GM19043 (cell line): ENCODE measurements around the gene ZNF428.
"Not testable (repeated sequence)": the region's sequence is repeated elsewhere in the genome, so short reads cannot be mapped to it uniquely, and the experiment has no call there.

Experiments
- ATAC-seq: cut with Tn5 transposase; IDR thresholded peaks from one replicate; pipeline ENCODE4 v1.9.1; 2021; ENCODE audit warnings: low read depth; ENCODE audit not compliant: unreplicated experiment

ZNF428 gene

DNA sequence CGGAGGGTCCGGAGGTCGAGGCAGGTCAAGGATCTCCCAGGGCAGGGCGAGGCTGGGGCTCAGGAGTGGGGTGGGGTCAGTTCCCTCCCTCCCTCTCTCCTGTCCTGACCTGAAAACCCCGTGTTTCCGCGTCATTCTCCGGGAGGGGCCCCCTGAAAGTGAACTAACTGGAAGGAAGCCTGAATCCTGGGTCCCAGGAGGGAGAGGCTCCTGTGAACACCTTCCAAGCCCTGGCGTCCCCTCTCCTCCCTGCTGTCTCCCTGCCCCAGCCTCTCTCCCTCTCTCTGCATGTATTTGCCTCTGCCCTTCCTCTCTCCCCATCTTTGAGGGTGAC is 21.0 kb upstream of the ZNF428 start:
- ATAC-seq, result no peak

DNA sequence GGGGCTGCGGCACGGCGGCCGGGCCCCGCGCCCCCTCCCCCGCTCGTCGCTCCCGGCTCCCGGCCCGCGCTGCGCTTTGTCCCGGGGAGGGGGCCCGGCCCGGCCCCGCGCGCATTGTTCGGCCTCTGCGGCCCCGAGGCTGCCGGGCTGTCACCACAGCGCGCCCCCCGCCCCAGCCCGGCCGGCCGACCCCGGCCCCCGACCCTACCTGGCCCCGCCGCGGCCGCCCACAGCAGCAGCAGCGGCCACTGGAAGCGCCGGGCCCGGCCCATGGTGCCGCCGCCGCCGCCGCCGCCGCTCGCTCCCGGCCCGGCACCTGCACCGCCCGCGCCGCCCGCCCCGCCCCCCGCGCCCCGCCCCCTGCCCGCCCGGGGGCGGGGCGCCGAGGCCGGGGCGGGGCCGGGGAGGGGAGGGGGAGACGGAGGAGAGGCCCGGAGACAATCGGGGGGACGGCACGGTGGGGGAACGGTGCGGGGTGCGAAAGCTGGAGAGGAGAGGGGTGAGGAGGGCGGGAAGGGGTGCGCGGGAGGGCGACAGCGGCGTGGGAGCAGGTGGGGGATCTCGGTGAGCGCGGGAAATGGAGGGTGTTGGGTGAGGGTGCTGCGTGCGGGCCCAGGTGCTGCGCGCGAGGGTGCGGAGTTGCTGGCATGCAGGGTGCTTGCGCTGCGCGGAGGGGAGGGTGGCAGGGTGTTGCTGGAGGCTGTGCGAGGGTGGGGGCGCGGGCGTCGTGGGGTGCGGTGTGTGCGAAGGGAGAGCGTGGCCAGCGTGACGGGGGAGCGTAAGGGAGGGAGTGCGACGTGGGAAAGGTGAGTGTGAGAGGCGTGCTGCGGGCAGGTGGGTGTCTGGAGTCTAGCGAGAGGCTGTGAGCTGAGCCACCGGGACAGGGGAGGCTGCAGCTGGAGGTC is 20.3 kb upstream of the ZNF428 start, which contains the start of gene CADM4:
TSS of gene CADM4 (minus strand) at position 332 of the 905 bp plus-strand sequence. CDS start at position 272, 60 bp downstream.
- no peak for ATAC-seq

DNA sequence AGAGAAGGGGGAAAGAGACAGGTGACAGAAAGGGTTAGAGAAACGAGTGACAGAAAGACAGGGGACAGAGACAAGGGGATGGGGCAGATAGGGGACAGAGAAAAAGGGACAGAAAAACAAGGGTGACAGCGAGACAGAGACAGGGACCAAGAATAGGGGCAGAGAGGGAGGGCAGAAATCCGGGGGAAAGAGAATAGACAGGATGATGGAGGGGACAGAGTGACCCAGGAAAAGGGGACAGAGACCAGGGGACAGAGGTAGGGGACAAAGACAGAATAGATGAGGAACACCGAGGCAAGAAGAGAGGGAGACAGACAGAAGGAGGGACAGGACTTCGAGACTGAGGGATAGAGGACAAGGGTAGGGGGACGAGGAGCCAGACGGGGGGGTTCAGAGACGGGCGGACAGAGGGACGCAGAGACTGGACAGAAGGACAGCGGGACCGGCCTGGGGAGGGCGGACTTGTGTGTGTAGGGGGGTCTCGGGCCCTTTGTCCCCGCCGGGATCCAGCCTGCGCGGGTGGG is 19.6 kb upstream of the ZNF428 start:
- ATAC-seq, result no peak

DNA sequence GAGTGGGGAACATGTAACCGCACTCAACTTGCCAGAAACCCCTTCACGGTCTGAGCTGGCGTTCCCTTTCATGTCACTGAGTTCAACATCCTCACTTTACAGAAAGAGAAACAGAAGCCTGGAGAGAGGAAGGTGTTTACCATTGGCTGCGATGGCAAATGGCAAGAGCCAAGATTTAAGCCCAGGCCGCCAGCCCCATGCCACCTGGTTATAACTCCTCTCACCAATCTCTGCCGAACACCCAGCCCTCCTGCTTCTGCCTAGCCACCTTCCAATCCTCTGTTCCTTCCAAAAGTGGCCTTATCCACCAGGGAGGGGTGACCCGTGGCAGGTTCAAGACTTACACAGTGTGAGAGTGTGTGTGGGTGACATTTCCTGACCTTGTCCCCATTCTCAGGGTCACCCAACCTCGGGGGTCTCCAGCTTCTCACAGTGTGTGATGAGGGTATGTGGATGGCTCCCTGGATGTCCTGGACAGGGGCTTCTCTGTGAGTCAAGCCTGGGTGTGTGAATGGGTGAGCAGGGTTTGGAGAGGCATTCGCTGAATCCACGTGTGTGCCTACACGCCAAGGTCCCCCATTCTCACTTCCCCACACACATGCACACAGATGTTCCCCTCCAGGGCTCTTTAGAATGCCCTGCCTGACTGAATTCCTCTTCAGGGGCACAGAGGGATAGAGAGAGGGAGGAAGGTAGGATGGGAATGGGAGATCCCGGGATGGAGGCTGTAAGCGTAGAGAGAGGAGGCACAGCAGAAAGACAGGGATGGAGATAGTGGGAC is 19.0 kb upstream of the ZNF428 start:
- ATAC-seq, result no peak

DNA sequence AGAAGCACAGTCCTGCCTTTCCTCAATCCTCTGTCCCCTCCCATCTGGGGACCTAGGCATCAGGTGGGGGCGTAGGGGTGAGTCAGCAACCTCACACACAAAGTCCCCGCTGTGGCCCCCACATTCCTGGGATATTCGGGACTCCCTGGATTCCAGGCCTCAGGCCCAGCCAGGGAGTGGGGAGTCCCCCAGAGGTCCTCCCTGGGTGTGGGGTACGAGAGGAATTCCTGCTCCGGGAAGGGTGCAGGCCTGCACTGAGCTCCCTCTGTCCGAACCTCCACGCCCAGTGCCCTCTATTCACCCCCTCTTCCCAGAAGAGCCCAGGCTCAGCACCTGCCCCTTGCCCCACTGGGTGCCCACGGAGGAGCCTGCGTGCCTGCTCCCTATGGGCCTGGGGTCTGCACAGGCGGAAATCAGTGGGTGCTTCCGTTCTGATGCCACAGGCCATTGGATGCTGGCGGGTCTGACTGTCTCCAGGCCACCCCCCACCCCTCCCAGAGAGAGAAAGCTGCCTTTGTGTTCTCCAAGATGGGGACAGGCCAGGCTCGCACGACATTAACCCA is 16.8 kb upstream of the ZNF428 start:
- no peak for ATAC-seq

DNA sequence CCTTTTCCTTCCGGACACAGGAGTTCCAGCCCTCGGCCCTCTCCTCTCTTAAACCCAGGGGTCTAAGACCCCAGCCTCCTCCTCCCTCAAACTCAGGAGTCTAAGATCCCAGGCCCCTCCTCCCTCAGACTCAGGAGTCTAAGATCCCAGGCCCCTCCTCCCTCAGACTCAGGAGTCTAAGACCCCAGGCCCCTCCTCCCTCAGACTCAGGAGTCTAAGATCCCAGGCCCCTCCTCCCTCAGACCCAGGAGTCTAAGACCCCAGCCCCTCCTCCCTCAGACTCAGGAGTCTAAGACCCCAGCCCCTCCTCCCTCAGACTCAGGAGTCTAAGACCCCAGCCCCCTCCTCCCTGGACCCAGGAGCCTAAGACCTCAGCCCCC is 16.1 kb upstream of the ZNF428 start:
- not testable (repeated sequence) for ATAC-seq

DNA sequence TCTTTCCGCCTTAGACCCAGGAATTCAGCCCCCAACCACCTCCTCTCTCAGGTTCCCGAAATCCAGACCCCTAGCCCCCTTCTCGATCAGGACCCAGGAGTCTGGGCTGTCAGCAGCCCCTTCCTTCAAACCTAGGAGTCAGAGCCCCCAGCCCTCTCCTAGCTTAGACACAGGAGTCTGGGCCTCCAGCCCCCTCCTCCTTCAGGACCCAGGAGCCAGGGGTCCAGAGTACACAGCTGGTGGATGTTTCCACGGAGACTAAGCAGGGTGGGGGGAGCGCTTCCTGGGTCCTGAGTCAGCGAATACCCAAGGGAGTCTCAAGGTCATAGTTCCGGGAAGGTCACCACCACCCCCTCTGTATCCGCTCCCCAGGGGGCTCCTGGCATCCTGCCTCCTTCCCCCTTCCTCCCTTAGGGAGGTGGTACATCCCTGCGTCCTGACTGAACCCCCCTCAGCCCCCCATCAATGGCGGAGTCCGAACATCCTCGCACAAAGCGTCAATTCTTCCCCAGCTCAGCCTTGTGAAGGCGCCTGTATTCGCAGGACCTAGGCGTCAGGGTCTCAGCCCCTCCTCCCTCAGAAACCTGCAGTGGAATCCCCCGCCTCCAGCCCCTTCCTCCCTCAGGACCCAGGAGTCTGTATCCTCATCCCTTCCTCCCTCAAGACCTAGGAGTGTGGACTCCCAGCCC is 15.6 kb upstream of the ZNF428 start:
- ATAC-seq, result no peak

DNA sequence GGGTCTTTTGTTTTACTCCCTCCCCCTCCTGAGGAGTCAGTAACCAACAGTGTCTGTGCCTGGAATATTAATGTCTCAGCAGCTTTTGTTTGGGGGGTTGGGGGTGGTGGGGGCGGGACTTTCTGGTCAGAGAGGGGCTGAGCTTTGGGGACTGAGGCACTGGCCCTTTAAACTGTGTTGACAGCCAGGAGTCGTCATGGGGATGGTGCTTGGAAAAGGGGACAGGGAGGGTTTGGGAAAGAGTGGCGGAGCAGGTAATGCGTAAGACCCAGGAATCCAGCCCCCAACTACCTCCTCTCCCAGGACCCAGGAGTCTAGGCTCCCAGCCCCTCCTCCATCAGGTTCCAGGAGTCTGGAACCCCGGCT is 15.1 kb upstream of the ZNF428 start:
- ATAC-seq, result no peak

DNA sequence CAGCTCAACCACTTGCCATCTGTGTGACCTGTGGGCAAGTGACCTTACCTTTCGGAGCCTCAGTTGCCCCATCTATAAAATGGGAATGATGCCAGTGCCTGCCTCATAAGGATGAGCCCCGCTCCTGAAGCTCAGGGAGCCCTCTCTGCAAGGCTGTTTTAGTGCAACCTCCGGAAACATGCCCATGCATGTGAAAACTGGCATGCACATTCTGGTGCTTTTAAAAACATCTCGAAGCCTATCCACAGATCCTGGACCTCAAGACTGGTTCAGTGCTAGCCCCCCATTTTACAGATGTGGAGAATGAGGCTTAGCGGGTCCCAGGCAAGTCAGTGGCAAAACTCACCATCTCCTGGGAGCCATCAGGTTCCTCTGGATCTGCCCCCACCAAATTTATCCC is 14.6 kb upstream of the ZNF428 start:
- ATAC-seq, result no peak

DNA sequence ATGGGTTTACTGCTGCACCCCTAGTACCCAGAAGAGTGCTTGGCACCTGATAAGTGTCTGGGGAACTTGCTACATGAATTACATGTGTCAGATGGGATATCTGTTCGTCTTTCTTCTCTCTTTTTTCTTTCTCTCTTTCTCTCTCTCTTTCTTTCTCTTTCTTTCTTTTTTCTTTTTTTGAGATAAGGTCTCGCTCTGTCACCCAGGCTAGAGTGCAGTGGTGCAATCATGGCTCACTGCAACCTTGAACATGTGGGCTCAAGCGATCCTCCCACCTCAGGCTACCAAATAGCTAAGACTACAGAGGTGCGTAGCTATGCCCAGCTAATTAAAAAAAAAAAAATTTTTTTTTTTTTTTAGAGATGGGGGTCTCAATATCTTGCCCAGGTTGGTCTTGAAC is 14.1 kb upstream of the ZNF428 start:
- no peak for ATAC-seq

DNA sequence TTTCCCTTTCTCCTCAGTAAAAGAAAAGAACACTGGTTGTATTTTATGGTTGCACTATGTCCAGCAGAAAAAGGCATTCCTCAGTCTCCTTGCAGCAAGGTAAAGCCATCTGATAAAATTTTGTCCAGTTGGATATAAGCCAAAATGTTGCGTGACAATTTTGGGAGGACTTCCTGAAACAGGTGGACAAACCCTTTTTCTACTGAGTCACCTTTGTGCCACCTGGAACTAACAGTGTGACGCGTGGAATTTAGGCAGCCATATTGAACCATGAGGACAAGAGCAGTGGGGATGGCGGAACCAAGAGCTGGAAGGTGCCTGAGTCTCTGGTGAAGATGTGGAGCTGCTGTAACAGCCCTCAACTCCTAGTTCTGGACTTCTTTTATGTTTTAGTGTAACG is 12.1 kb upstream of the ZNF428 start:
- ATAC-seq, result no peak

DNA sequence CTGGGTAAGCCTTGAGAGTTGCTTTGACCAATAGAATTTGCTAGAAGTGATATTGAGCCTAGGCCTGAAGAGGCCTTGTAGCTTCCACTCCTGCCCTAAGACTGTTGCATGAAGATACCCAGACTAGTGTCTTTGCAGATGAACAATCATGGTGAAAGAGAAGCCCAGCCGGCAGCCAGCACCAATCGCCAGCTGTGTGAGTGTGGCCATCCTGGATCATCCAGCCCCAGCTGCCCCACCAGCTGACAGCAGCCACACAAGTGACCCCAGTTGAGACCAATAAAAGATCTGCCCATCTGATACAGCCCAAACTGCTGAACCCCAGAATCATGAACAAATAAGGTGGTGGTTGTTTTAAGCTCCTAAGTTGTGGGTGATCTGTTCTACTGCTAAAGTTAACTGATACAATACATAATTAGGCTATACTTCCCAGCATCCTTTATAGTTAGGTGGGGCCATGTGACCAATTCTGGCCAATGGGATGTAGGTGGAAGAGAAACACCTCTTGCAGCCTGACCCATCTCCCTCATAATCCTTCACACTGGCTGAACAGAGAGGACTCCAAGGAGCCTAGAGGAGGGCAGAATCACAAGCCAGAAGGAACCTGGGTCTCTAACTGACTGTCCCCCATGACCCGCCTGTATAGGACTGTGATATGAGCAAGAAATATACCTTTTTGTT is 9.4 kb upstream of the ZNF428 start:
- ATAC-seq, result no peak

DNA sequence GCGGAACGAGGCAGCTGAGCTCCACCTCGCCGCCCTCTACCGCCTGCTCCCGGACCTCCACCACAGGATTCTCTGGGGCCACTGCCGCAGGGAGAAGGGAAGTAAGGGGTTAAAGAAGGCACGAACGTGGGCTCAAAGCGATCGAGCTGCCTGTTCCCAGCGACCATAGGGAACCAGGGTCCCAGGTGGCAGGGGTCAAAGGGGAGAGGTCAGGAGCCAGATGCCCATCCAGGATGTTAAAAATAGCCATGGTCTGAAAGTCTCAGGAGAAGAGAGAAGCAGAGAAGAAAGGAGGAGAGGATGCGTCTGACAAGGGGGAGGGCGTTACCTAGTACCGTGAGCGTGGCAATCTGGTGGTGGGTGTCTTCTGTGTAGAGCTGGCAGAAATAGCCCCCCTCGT is 7.4 kb upstream of the ZNF428 start:
- ATAC-seq, result no peak

DNA sequence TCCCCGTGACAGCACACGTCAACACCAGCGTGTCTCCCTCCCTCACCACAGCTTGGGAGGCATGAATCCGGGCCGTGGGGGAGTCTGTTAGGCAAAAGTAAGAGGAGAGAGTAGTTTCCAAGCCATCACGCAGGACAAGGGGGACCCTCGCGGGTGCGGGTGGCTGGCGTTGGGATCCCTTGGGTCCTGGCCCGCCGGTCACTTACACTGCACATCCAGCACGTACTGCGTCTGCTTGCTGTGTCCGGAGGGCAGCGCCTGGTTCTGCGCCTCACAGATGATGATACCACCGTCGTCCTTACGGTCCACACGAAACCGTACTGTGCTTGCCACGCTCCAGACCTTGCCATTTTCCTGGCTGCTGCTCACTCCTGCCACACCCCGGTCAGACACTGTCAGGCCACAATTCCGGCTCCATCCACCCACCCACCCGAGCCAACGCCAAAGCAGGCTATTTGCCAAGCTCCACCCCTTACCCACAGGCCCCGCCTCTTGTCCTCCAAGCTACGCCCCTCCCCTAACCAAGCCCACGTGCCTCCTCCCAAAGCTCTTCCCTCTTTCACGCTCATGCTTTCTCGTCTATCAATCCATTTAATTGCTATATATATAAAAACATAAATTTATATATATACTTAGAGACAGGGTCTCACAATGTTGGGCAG is 6.6 kb upstream of the ZNF428 start:
- no peak for ATAC-seq

DNA sequence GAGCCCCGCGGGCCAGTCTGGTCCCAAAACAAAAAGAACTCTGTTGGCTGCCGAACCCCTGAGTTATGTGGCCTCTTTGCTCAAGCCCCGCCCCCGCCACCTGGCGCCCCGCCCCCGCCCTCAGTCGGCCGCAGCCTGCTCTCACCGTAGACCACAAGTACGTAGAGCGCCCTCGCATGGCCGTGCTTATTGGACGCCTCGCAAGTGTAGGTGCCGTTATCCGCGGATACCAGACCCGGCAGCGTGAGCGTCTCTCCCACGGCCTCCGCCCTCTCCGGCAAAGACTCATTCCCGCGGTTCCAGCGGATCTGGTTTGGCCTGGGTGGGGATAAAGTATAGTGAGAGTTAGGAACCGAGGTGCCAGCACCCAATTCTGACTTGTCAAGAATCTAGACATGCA is 5.5 kb upstream of the ZNF428 start:
- no peak for ATAC-seq

DNA sequence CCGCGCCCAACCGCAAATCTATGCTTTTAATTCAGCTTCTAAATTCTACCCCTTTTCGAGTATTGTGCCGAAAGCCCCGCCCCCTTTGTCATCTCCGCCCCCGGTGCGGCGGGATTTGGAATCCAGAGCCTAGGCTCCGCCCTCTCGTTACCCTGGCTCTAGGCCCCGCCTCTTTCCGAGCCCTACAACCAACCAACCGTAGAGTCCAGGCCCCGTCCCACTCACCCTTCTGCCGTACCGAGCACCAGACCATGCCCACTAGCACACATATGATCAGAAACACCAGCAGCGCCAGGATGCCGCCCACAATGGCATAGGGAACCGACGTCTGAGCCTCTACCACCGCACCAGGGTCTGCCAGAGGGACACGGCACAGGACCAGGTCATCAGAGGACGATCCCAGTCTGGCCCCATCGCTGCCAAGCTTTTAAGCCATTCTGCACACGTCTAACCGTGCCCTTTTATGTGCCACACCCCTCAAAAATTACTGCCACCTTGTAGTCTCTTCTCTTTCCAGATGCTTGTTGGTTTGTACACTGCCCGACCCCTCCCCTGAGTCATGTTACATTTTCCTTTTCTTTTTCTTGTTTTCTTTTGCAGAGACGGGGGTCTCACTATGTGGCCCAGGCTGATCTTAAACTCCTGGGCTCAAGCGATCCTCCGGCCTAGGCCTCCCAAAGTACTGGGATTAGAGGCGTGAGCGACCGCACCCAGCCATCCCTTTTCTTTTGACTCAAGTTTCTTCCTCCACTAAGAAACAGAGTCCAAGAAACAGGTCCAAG is 4.7 kb upstream of the ZNF428 start:
- no peak for ATAC-seq

DNA sequence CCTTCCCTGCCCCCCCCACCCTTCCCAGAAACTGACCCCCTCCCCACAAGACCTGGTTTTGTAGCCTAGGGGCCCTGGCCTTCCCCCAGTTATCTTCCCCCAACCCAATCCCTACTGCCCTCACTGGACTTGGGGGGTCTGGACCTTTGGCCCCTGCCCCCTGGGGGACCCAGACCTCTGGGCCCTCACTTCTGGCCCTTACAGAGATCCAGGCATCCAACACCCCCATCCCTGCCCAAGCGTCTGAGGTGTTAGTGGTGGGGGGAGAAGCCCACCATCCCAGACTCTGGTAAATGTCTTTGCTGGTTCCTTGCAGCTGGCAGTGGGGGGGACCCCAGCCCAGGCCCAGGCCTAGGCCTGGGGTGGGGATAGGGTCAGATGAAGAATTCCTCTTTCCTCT is 3.5 kb upstream of the ZNF428 start:
- no peak for ATAC-seq

DNA sequence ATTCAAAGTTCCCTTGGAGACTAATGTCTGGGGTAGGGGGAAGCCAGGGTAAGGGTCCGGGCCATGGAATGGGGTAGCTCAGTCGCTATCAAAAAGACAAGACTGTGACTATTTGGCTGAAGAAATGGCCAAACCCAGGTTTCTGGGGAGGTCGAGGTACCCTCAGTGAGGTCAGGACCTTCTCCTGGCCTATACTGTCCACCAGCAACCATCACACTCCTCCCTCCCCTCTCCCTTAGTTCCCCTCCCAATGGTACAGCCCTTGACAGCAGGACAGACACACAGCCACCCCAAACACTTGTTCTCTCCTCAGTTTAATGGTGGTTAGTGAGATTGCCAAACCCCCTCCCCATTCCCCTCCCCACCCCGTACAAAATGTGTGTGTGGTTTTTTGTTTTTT is 2.6 kb upstream of the ZNF428 start:
- no peak for ATAC-seq
